Measurements from ENCODE around the gene ARFGAP1.
"Not testable (repeated sequence)": the region's sequence is repeated elsewhere in the genome, so short reads cannot be mapped to it uniquely, and the experiment has no call there.

The ARFGAP1 gene

GRCh38 chr20:63241272-63241671 lies 31.3 kb upstream of the ARFGAP1 start:
- no peak for DNase-seq

- no peak for DNase-seq
Observed at GRCh38 chr20:63242736-63243135, 29.9 kb upstream of the ARFGAP1 start.

- no peak for DNase-seq
Observed at GRCh38 chr20:63243604-63244247, 28.9 kb upstream of the ARFGAP1 start.

GRCh38 chr20:63244468-63244867 lies 28.1 kb upstream of the ARFGAP1 start:
- no peak for DNase-seq

- no peak for DNase-seq
Observed at GRCh38 chr20:63246490-63247288, 25.9 kb upstream of the ARFGAP1 start.

GRCh38 chr20:63247671-63248228 lies 24.9 kb upstream of the ARFGAP1 start:
- DNase-seq, result no peak

- no peak for DNase-seq
Observed at GRCh38 chr20:63248835-63249591, 23.6 kb upstream of the ARFGAP1 start.

- DNase-seq, result no peak
Observed at GRCh38 chr20:63249891-63250290, 22.7 kb upstream of the ARFGAP1 start.

GRCh38 chr20:63251350-63251749 lies 21.3 kb upstream of the ARFGAP1 start:
- not testable (repeated sequence) for DNase-seq

GRCh38 chr20:63252284-63252711 lies 20.3 kb upstream of the ARFGAP1 start:
- no peak for DNase-seq

GRCh38 chr20:63253065-63253437 lies 19.6 kb upstream of the ARFGAP1 start:
- no peak for DNase-seq

- no peak for DNase-seq
Observed at GRCh38 chr20:63253438-63254231, 19.0 kb upstream of the ARFGAP1 start.

GRCh38 chr20:63254232-63254605 lies 18.4 kb upstream of the ARFGAP1 start, which contains the start of gene NKAIN4:
Gene NKAIN4 (minus strand): TSS chr20:63254463. CDS start chr20:63254450, 13 bp downstream.
- no peak for DNase-seq

GRCh38 chr20:63254606-63255384 lies 17.8 kb upstream of the ARFGAP1 start:
- no peak for DNase-seq

GRCh38 chr20:63255931-63256704 lies 16.5 kb upstream of the ARFGAP1 start:
- no peak for DNase-seq

GRCh38 chr20:63256954-63257353 lies 15.7 kb upstream of the ARFGAP1 start:
- DNase-seq, result no peak

GRCh38 chr20:63257629-63258028 lies 15.0 kb upstream of the ARFGAP1 start:
- no peak for DNase-seq

GRCh38 chr20:63258781-63259180 lies 13.8 kb upstream of the ARFGAP1 start:
- DNase-seq, result no peak

GRCh38 chr20:63259734-63260460 lies 12.7 kb upstream of the ARFGAP1 start:
- no peak for DNase-seq

GRCh38 chr20:63260521-63260920 lies 12.1 kb upstream of the ARFGAP1 start:
- DNase-seq, result no peak

All from CD4-positive, alpha-beta T cell treated with Interleukin-15 for 1 hour (primary cell).